ENCODE results near the gene GTF2H4. TPM values are rescaled to one million over a fixed set of nuclear protein-coding genes. Genes with fewer than 3 reads are reported as not detected.

The GTF2H4 gene
- total and polyA plus RNA-seq, 4 donors, result 6.2 to 15.8 (median 12.3) TPM

DNA sequence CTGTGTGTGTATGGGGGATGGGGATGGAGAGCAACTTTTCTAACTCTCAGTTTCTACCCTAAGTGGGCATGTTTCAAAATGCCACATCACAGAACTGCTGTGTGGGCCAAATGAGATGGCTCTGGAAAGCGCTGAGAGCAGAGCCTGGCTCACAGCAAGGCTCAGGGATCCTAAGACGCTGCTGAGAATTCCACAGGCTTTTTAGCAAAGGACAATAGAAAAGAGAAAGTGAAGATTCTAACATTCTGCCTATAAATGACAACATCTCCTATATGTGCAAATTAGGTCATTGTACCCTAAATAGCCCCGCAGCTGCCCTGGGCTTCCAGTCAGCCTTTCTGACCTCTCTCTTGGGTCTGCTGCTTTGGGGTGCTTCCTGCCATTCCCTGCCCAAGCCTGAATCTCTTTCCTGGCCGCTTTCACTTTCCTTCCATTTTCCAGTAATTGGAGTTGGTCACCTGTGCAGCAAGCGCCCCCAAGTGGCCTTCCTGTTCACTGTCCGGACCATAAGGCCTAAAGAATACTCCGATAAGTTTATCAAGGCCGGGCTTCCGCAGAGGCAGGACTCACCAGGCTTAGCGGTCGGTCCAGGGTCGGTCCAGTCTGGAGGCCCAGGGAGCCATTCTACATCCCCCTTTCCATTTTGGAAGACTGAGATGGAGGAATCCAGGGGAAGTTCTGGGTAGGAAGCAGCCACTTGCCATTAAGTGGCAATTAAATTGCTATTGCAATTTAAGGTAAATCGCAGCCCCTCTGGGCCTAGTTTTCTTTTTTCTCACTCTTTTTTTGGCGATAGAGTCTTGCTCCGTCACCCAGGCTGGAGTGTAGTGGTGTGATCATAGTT is 30.4 kb upstream of the GTF2H4 start:
- DNase-seq (ENCODE audit: low spot score), result peak; percentile 80
- Histone ChIP-seq H3K4me3 (ENCODE audit: low read depth in 1 of 3, low read length in 3 of 3) (peak overlapping the region; percentile 47 to 75 (median 52)), H3K36me3 (ENCODE audit: control insufficient read depth in 4 of 4, insufficient read depth in 3 of 4, low read depth in 1 of 4, low read length in 3 of 4) (no peaks in the 10 kb centered on the region), H3K9me3 (ENCODE audit: control insufficient read depth in 4 of 4, low read length in 3 of 4) (no peaks in the 10 kb centered on the region), H3K27ac (ENCODE audit: low read depth in 1 of 2, low read length in 2 of 2) (peak overlapping the region; percentile 83 to 91), H3K9ac (ENCODE audit: low read depth in 1 of 2, low read length in 2 of 2) (peak overlapping the region; percentile 61 to 99), H3K27me3 (ENCODE audit: control insufficient read depth in 4 of 4, insufficient read depth in 4 of 4, low read length in 3 of 4) (no peaks in the 10 kb centered on the region), H3K4me1 (ENCODE audit: control insufficient read depth in 4 of 4, insufficient read depth in 4 of 4, low read length in 3 of 4) (peaks cover 0 to 11% (median 1%) of the 10 kb centered on the region in 4 donors)
- TF ChIP-seq NR2F2 (IDR thresholded peaks at IDR 0.05) (peak; percentile 74), FOXA1 (IDR thresholded peaks at IDR 0.05) (no peak), FOXA2 (IDR thresholded peaks at IDR 0.05) (no peak), GABPA (IDR thresholded peaks at IDR 0.05 in 1 of 2, conservative IDR thresholded peaks at IDR 0.05 in 1 of 2) (no peak), RXRA (IDR thresholded peaks at IDR 0.05) (peak; percentile 53 to 71), HNF4A (conservative IDR thresholded peaks at IDR 0.05) (peak; percentile 5 to 34), JUND (IDR thresholded peaks at IDR 0.05) (peak; percentile 38 to 43), EGR1 (IDR thresholded peaks at IDR 0.05; ENCODE audit: low read depth in 2 of 2) (no peak), RAD21 (IDR thresholded peaks at IDR 0.05) (peak; percentile 97 to 98), TAF1 (conservative IDR thresholded peaks at IDR 0.05) (peak; percentile 64), YY1 (IDR thresholded peaks at IDR 0.05) (peak; percentile 92), HNF4G (IDR thresholded peaks at IDR 0.05) (no peak), SP1 (IDR thresholded peaks at IDR 0.05) (peak; percentile 61)
- TF ChIP-seq, protein P1, sequence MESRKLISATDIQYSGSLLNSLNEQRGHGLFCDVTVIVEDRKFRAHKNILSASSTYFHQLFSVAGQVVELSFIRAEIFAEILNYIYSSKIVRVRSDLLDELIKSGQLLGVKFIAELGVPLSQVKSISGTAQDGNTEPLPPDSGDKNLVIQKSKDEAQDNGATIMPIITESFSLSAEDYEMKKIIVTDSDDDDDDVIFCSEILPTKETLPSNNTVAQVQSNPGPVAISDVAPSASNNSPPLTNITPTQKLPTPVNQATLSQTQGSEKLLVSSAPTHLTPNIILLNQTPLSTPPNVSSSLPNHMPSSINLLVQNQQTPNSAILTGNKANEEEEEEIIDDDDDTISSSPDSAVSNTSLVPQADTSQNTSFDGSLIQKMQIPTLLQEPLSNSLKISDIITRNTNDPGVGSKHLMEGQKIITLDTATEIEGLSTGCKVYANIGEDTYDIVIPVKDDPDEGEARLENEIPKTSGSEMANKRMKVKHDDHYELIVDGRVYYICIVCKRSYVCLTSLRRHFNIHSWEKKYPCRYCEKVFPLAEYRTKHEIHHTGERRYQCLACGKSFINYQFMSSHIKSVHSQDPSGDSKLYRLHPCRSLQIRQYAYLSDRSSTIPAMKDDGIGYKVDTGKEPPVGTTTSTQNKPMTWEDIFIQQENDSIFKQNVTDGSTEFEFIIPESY (IDR thresholded peaks at IDR 0.05), result no peak
- TF ChIP-seq, protein P2, sequence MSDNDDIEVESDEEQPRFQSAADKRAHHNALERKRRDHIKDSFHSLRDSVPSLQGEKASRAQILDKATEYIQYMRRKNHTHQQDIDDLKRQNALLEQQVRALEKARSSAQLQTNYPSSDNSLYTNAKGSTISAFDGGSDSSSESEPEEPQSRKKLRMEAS (IDR thresholded peaks at IDR 0.05), result no peak
- TF ChIP-seq, protein P3, sequence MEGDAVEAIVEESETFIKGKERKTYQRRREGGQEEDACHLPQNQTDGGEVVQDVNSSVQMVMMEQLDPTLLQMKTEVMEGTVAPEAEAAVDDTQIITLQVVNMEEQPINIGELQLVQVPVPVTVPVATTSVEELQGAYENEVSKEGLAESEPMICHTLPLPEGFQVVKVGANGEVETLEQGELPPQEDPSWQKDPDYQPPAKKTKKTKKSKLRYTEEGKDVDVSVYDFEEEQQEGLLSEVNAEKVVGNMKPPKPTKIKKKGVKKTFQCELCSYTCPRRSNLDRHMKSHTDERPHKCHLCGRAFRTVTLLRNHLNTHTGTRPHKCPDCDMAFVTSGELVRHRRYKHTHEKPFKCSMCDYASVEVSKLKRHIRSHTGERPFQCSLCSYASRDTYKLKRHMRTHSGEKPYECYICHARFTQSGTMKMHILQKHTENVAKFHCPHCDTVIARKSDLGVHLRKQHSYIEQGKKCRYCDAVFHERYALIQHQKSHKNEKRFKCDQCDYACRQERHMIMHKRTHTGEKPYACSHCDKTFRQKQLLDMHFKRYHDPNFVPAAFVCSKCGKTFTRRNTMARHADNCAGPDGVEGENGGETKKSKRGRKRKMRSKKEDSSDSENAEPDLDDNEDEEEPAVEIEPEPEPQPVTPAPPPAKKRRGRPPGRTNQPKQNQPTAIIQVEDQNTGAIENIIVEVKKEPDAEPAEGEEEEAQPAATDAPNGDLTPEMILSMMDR (IDR thresholded peaks at IDR 0.05; ENCODE audit: low read depth, low read length, missing input control), result peak; percentile 93
- TF ChIP-seq, protein P4, sequence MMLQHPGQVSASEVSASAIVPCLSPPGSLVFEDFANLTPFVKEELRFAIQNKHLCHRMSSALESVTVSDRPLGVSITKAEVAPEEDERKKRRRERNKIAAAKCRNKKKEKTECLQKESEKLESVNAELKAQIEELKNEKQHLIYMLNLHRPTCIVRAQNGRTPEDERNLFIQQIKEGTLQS (IDR thresholded peaks at IDR 0.05), result peak; percentile 21
- TF ChIP-seq, protein P5, sequence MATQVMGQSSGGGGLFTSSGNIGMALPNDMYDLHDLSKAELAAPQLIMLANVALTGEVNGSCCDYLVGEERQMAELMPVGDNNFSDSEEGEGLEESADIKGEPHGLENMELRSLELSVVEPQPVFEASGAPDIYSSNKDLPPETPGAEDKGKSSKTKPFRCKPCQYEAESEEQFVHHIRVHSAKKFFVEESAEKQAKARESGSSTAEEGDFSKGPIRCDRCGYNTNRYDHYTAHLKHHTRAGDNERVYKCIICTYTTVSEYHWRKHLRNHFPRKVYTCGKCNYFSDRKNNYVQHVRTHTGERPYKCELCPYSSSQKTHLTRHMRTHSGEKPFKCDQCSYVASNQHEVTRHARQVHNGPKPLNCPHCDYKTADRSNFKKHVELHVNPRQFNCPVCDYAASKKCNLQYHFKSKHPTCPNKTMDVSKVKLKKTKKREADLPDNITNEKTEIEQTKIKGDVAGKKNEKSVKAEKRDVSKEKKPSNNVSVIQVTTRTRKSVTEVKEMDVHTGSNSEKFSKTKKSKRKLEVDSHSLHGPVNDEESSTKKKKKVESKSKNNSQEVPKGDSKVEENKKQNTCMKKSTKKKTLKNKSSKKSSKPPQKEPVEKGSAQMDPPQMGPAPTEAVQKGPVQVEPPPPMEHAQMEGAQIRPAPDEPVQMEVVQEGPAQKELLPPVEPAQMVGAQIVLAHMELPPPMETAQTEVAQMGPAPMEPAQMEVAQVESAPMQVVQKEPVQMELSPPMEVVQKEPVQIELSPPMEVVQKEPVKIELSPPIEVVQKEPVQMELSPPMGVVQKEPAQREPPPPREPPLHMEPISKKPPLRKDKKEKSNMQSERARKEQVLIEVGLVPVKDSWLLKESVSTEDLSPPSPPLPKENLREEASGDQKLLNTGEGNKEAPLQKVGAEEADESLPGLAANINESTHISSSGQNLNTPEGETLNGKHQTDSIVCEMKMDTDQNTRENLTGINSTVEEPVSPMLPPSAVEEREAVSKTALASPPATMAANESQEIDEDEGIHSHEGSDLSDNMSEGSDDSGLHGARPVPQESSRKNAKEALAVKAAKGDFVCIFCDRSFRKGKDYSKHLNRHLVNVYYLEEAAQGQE (IDR thresholded peaks at IDR 0.05), result no peak
- 13% methylated on average over 15 of the region's 15 CpGs for WGBS
